Ishikawa (cell line): ENCODE results near the gene LTF.

Source experiments
- CEBPB ChIP-seq: IDR thresholded peaks from 2 replicates; pipeline ENCODE4 v1.6.1; 2012
- CREB1 ChIP-seq: IDR thresholded peaks from 2 replicates; pipeline ENCODE4 v1.6.1; 2012; ENCODE audit warnings: low read depth
- EGR1 ChIP-seq: IDR thresholded peaks from 2 replicates; pipeline ENCODE4 v1.6.1; 2012
- EP300 ChIP-seq: IDR thresholded peaks from 2 replicates; pipeline ENCODE4 v1.6.1; 2012; ENCODE audit warnings: borderline replicate concordance
- FOXM1 ChIP-seq: IDR thresholded peaks from 2 replicates; pipeline ENCODE4 v1.6.1; 2012; ENCODE audit warnings: low read depth, borderline replicate concordance
- NFIC ChIP-seq: IDR thresholded peaks from 2 replicates; pipeline ENCODE4 v1.6.1; 2012
- RAD21 ChIP-seq: IDR thresholded peaks from 2 replicates; pipeline ENCODE4 v1.6.1; 2012; ENCODE audit warnings: low read depth
- REST ChIP-seq: IDR thresholded peaks from 2 replicates; pipeline ENCODE4 v1.6.1; 2012; ENCODE audit warnings: low read depth, mild to moderate bottlenecking
- TAF1 ChIP-seq: IDR thresholded peaks from 2 replicates; pipeline ENCODE4 v1.6.1; 2012; ENCODE audit warnings: low read depth, mild to moderate bottlenecking
- TCF12 ChIP-seq: IDR thresholded peaks from 2 replicates; pipeline ENCODE4 v1.6.1; 2012; ENCODE audit warnings: low read depth
- TEAD4 ChIP-seq: IDR thresholded peaks from 2 replicates; pipeline ENCODE4 v1.6.1; 2012
- USF1 ChIP-seq: IDR thresholded peaks from 2 replicates; pipeline ENCODE4 v1.6.1; 2012
- YY1 ChIP-seq: IDR thresholded peaks from 2 replicates; pipeline ENCODE4 v1.6.1; 2012; ENCODE audit warnings: low read depth
- ZBTB7A ChIP-seq: IDR thresholded peaks from 2 replicates; pipeline ENCODE4 v1.6.1; 2012; ENCODE audit warnings: low read depth
- TF ChIP-seq, protein P1 (sequence below): IDR thresholded peaks from 2 replicates; pipeline ENCODE4 v1.6.1; 2012

Gene LTF

DNA sequence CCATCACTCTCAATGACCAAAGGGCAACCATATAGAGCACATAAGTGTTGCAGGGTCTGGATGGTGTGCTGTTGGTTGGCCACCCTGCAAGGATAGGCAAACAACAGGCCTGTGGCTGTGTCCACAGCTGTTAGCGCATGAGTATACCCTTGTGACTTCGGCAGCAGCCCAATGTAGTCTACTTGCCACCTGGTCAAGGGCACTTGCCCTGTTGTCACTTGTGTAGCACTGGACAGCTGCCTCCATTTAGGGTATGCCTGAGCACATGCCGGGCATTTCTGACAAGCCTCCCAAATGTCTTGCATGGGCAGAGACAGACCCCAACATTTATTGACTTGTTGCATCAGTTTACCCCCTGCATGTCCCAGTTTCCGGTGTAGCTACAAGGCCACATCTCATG, 44.9 kb downstream of the LTF start:
- TF ChIP-seq USF1 (no peak), ZBTB7A (no peak), TAF1 (no peak), EP300 (no peak), REST (no peak), CEBPB (no peak), CREB1 (no peak)

GRCh38 chr3:46417841-46418611, 46.7 kb downstream of the LTF start:
- TF ChIP-seq USF1 (no peak), CEBPB (0 out of 2 replicates have a peak, but pooled peaks have one; percentile 14)

- no peak for TF ChIP-seq TEAD4
- TF ChIP-seq RAD21, result no peak
Measured at GRCh38 chr3:46416811-46417510, 47.7 kb downstream of the LTF start.

GRCh38 chr3:46416125-46416810, 48.4 kb downstream of the LTF start:
- TF ChIP-seq NFIC (0 out of 2 replicates have a peak, but pooled peaks have one; percentile 8), USF1 (no peak)

DNA sequence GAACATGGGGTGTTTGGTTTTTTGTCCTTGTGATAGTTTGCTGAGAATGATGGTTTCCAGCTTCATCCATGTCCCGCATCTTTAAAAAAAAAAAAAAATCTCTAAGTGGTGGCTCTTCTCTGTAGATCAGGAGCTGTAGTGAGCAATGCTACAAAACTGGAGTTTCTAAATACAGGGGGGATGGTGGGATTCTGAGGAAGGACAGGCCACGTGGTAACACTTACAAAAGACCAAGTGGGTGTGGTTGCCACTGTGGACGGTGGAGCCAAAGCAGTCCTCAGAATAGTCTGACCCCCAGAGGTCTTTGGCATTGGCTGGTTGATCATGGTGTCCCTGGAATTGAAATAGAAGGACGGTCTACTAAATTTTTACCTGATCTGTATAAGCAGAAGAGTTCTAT, 50.0 kb downstream of the LTF start:
- no peak for TF ChIP-seq USF1
- TF ChIP-seq, protein P1, sequence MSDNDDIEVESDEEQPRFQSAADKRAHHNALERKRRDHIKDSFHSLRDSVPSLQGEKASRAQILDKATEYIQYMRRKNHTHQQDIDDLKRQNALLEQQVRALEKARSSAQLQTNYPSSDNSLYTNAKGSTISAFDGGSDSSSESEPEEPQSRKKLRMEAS, result no peak
- TF ChIP-seq RAD21, result no peak
- no peak for TF ChIP-seq TCF12
- TF ChIP-seq EGR1, result no peak
- TF ChIP-seq TAF1, result no peak
- TF ChIP-seq ZBTB7A, result no peak
- TF ChIP-seq TEAD4, result no peak
- no peak for TF ChIP-seq EP300
- TF ChIP-seq FOXM1, result no peak

- TF ChIP-seq EP300, result no peak
- no peak for TF ChIP-seq FOXM1
- TF ChIP-seq YY1, result no peak
- no peak for TF ChIP-seq TCF12
- no peak for TF ChIP-seq RAD21
- TF ChIP-seq NFIC, result no peak
- no peak for TF ChIP-seq USF1
- TF ChIP-seq EGR1, result no peak
- TF ChIP-seq TAF1, result no peak
- TF ChIP-seq REST, result no peak
- TF ChIP-seq CREB1, result no peak
- TF ChIP-seq TEAD4, result no peak
- TF ChIP-seq, protein P1, result no peak
Measured at GRCh38 chr3:46413951-46414350, 50.8 kb downstream of the LTF start.
